GM03348 (cell line): ENCODE results near the gene CCDC136.

Experiments used
- DNase-seq: peaks from one replicate; pipeline ENCODE4 v3.0.0; 2012; ENCODE audit warnings: low spot score

The CCDC136 gene

GRCh38 chr7:128805225-128805624 lies 13.5 kb downstream of the CCDC136 start:
- no peak for DNase-seq

- no peak for DNase-seq
Measured at GRCh38 chr7:128807191-128807590, 15.4 kb downstream of the CCDC136 start.

- no peak for DNase-seq
Measured at GRCh38 chr7:128809363-128809762, 17.6 kb downstream of the CCDC136 start.

GRCh38 chr7:128810473-128810872 lies 18.7 kb downstream of the CCDC136 start:
- peak; percentile 33 for DNase-seq

- no peak for DNase-seq
Measured at GRCh38 chr7:128810997-128811396, 19.2 kb downstream of the CCDC136 start.

- no peak for DNase-seq
Measured at GRCh38 chr7:128811631-128812430, 20.1 kb downstream of the CCDC136 start.

- no peak for DNase-seq
Measured at GRCh38 chr7:128812514-128813168, 20.9 kb downstream of the CCDC136 start.

- no peak for DNase-seq
Measured at GRCh38 chr7:128814499-128814898, 22.7 kb downstream of the CCDC136 start.

- DNase-seq, result no peak
Measured at GRCh38 chr7:128815289-128815942, 23.6 kb downstream of the CCDC136 start.

- no peak for DNase-seq
Measured at GRCh38 chr7:128818694-128819093, 26.9 kb downstream of the CCDC136 start.

- DNase-seq, result no peak
Measured at GRCh38 chr7:128821724-128822123, 30.0 kb downstream of the CCDC136 start.

GRCh38 chr7:128826512-128826911 lies 34.7 kb downstream of the CCDC136 start:
- DNase-seq, result no peak

- no peak for DNase-seq
Measured at GRCh38 chr7:128826916-128827247, 35.1 kb downstream of the CCDC136 start.

GRCh38 chr7:128827248-128827958 lies 35.6 kb downstream of the CCDC136 start:
- peak; percentile 87 for DNase-seq

GRCh38 chr7:128827971-128828711 lies 36.4 kb downstream of the CCDC136 start:
- peak; percentile 73 for DNase-seq

GRCh38 chr7:128829391-128830166 lies 37.8 kb downstream of the CCDC136 start:
- DNase-seq, result peak; percentile 47

- peak; percentile 92 for DNase-seq
Measured at GRCh38 chr7:128830231-128831177, 38.7 kb downstream of the CCDC136 start, which contains the start of gene FLNC. FLNC (plus strand) TSS chr7:128830406; CDS start chr7:128830638, 232 bp downstream.

GRCh38 chr7:128831178-128831993 lies 39.6 kb downstream of the CCDC136 start:
- peak; percentile 80 for DNase-seq
